Colonic mucosa (tissue), 4 donors: Measurements from ENCODE around the gene PC. TPM values are rescaled to one million over a fixed set of nuclear protein-coding genes. Genes with fewer than 3 reads are reported as not detected.
"Not testable (repeated sequence)": the region's sequence is repeated elsewhere in the genome, so short reads cannot be mapped to it uniquely, and the experiment has no call there.

Source experiments
- DNase-seq: peaks from one replicate; pipeline ENCODE4 v3.0.0-alpha.2; 2020
- H3K27ac ChIP-seq: fragments of 200-600 bp; one replicate; pipeline ENCODE4 v1.8.0; 2021
- H3K27me3 ChIP-seq: fragments of 200-600 bp; one replicate; pipeline ENCODE4 v1.8.0; 2021
- H3K36me3 ChIP-seq: fragments of 200-600 bp; one replicate; pipeline ENCODE4 v1.8.0; 2021
- H3K4me1 ChIP-seq: fragments of 200-600 bp; one replicate; pipeline ENCODE4 v1.8.0; 2021; ENCODE audit warnings: mild to moderate bottlenecking
- H3K4me3 ChIP-seq: fragments of 200-600 bp; one replicate; pipeline ENCODE4 v1.8.0; 2021
- H3K9ac ChIP-seq, 2 donors: one replicate each; pipeline ENCODE4 v1.7.0; 2013; ENCODE audit warnings: control low read depth in 2 of 2, low read depth in 2 of 2, low read length in 2 of 2
- H3K9me3 ChIP-seq: fragments of 200-600 bp; one replicate; pipeline ENCODE4 v1.8.0; 2021
- intact Hi-C: fragments of 100-400 bp; cut with DNase I; formaldehyde crosslinking; loops from one replicate; pipeline ENCODE4 v1.14.1; 2022
- total RNA-seq, 2 donors: library from RNA; stranded (reverse); fragmentation: NEBNext Ultra II Directional in 1 of 2; extraction: Animal tissue kit (Norgen Biotek cat#: 25700) in 1 of 2; gene quantifications; one replicate each; pipeline ENCODE4 v1.2.1, GENCODE V29; 2021
- TF ChIP-seq, protein P1 (sequence below): fragments of 200-600 bp; IDR thresholded peaks from one replicate; pipeline ENCODE4 v1.8.0; 2022; ENCODE audit warnings: antibody characterized with exemption, mild to moderate bottlenecking
- donor health status: healthy.
- donor health status: DM: no; HTN: no; CAD: no.
- donor health status: DM: no; HTN: no; CAD: no.

Gene PC, protein sequence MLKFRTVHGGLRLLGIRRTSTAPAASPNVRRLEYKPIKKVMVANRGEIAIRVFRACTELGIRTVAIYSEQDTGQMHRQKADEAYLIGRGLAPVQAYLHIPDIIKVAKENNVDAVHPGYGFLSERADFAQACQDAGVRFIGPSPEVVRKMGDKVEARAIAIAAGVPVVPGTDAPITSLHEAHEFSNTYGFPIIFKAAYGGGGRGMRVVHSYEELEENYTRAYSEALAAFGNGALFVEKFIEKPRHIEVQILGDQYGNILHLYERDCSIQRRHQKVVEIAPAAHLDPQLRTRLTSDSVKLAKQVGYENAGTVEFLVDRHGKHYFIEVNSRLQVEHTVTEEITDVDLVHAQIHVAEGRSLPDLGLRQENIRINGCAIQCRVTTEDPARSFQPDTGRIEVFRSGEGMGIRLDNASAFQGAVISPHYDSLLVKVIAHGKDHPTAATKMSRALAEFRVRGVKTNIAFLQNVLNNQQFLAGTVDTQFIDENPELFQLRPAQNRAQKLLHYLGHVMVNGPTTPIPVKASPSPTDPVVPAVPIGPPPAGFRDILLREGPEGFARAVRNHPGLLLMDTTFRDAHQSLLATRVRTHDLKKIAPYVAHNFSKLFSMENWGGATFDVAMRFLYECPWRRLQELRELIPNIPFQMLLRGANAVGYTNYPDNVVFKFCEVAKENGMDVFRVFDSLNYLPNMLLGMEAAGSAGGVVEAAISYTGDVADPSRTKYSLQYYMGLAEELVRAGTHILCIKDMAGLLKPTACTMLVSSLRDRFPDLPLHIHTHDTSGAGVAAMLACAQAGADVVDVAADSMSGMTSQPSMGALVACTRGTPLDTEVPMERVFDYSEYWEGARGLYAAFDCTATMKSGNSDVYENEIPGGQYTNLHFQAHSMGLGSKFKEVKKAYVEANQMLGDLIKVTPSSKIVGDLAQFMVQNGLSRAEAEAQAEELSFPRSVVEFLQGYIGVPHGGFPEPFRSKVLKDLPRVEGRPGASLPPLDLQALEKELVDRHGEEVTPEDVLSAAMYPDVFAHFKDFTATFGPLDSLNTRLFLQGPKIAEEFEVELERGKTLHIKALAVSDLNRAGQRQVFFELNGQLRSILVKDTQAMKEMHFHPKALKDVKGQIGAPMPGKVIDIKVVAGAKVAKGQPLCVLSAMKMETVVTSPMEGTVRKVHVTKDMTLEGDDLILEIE
- 10 to 100 TPM; 47.7 to 60.1 TPM for total RNA-seq

DNA sequence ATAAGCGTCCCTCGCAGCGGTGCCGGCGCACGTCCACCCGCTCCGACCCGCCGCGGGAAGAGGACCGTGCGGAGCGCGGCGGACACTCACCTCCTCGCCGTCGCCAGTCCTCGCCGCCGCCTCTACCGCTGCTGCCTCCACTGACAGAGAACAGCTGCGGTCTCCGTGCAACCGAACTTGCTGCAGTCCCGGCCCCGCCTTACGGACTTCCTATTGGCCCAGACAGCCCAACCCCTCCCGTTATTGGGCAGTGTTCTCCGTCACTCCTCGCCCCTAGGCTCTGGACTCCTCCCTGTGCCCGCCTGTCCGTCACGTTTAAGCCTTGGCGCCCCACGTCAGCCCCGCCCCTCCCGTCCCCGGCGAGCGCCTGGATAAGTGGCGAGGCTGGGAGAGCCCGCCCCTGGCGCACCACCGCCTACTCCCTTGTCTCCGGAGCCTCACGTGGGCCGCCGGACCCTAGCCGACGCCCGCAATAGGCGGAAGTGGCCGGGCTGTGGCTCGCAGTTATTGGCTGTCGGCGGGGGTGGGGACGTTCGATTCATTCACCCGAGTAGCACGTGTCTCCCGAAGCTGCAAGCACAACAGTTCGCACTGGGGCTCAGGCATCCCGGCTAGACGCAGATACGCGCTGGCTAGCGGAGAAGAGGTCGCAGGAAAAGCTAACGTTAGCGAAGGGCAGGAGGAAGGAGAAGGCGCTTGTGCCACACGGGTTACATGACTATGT lies at the start of gene PC:
Gene PC (minus strand): TSS at position 152 of the 724 bp plus-strand sequence. CDS start 86,224 bp downstream, outside the sequence.
- Histone ChIP-seq H3K27me3 (no peaks in the 10 kb centered on the region), H3K4me3 (peak within 1 kb of the TSS; percentile 62), H3K9ac (peak within 1 kb of the TSS; percentile 13 to 53), H3K27ac (peak within 1 kb of the TSS; percentile 60), H3K9me3 (no peaks in the 10 kb centered on the region), H3K4me1 (peaks cover 9% of the 10 kb centered on the region), H3K36me3 (no peaks in the 10 kb centered on the region)
- TF ChIP-seq, protein P1, sequence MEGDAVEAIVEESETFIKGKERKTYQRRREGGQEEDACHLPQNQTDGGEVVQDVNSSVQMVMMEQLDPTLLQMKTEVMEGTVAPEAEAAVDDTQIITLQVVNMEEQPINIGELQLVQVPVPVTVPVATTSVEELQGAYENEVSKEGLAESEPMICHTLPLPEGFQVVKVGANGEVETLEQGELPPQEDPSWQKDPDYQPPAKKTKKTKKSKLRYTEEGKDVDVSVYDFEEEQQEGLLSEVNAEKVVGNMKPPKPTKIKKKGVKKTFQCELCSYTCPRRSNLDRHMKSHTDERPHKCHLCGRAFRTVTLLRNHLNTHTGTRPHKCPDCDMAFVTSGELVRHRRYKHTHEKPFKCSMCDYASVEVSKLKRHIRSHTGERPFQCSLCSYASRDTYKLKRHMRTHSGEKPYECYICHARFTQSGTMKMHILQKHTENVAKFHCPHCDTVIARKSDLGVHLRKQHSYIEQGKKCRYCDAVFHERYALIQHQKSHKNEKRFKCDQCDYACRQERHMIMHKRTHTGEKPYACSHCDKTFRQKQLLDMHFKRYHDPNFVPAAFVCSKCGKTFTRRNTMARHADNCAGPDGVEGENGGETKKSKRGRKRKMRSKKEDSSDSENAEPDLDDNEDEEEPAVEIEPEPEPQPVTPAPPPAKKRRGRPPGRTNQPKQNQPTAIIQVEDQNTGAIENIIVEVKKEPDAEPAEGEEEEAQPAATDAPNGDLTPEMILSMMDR = no peak
- intact Hi-C loops = no loop called here
- DNase-seq = peak; percentile 99

DNA sequence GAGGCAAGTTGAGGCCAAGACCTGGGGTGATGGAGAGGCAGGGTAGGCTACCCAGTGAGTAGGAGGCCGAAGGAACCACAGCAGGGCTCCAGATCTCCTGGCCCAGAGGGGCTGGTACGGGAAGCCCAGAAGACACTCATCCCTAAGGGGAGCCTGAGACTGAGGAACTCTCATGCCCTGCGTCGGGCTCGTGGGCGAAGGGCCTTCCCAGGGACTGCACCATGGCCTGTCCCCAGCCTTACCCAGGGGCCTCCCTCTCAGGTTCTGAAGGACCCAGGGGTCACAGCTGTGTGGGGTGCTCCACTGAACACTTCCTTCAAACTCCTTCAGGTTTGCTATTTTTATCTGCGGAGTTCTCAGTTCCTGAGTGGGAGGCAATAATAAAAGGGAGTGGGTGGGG lies 48.9 kb upstream of the PC start:
- intact Hi-C loops = no loop called here
- no peak overlapping the region for H3K9ac ChIP-seq
- no peaks in the 10 kb centered on the region for H3K9me3 ChIP-seq
- H3K27me3 ChIP-seq = no peaks in the 10 kb centered on the region
- H3K4me1 ChIP-seq = no peaks in the 10 kb centered on the region
- H3K36me3 ChIP-seq = no peaks in the 10 kb centered on the region
- H3K27ac ChIP-seq = no peak overlapping the region
- DNase-seq = no peak
- TF ChIP-seq, protein P1 = no peak
- H3K4me3 ChIP-seq = no peak overlapping the region

DNA sequence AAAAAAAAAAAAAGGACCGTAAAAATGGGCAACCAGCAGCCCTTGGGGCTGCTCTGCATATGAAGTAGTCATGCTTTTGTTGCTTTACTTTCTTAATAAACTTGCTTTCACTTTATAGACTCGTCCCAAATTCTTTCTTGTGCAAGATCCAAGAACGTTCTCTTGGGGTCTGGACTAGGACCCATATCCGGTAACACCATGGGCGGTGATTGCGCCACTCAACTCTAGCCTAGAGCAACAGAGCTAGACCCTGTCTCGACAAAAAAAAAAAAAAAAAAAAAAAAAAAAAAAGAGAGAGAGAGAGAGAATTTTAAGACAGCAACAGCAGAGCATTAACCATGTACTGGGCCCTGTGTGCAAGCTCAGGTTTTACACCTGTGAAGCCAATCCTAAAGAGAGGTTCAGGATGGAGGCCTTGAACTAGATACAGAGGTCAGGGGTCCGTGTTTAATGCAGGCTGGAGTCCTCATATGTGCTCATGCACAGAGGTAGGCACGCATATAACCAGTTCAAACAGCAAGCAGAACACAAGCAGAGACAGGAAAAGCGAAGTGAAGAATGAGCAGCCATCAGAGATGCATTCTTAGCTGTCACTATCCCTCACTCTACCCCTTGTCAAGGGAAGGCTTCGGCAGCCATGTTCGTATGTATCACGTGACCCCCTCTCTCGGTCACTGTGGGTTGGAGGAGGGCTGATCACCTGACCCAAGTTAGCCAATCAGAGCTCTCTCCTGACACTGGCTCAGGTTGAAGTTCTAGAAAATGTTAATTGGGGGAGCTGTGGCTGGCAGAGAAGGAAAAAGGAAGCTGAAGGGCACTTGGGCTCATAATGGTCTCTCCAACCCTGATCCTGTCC lies 48.1 kb upstream of the PC start:
- intact Hi-C loops = no loop called here
- H3K4me1 ChIP-seq = no peaks in the 10 kb centered on the region
- TF ChIP-seq, protein P1 = no peak

DNA sequence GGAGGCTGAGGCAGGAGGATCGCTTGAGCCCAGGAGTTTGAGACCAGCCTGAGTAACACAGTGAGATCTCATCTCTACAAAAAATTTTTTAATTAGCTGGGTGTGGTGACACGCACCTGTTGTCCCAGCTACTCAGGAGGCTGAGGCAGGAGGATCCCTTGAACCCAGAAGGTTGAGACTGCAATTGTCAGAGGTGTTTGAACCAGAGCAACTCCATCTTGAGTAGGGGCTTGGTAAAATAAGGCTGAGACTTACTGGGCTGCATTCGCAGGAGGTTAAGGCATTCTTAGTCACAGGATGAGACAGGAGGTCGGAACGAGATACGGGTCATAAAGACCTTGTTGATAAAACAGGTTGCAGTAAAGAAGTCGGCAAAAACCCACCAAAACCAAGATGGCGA lies 47.0 kb upstream of the PC start:
- H3K4me1 ChIP-seq, H3K36me3 ChIP-seq, H3K27ac ChIP-seq, H3K9ac ChIP-seq, intact Hi-C loops, DNase-seq, H3K4me3 ChIP-seq, H3K9me3 ChIP-seq, H3K27me3 ChIP-seq: not testable (repeated sequence)

More for the DNA sequence above, 48.1 kb upstream of the PC start:
- H3K9me3 ChIP-seq = no peaks in the 10 kb centered on the region
- H3K36me3 ChIP-seq = no peaks in the 10 kb centered on the region
- H3K9ac ChIP-seq = no peak overlapping the region
- H3K27me3 ChIP-seq = no peaks in the 10 kb centered on the region
- H3K4me3 ChIP-seq = no peak overlapping the region
- no peak for DNase-seq
- H3K27ac ChIP-seq = no peak overlapping the region

DNA sequence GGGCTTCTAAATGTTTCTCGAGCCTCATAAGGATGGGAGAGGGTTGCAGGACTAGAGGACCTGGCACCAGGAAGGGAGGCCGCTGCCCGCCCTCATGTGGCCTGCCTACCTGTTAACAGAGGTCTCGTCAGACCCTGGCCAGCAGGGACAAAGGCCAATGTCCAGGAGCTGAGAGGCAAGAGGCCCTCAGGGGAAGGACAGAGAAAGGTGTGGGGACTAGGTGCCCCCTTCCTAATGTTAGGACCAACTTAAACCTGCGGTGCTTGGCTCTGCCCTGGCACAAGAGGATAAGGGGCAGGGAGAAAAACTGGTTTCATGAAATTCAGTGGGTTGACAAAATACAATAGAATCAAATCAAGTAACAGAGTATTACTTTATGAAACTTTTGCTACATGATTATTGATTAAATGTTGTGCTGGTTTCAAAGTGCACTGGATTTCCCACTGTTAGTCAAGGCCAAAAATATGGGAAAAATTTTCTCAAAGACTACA lies 44.8 kb upstream of the PC start:
- TF ChIP-seq, protein P1 = no peak
- intact Hi-C loops = no loop called here
- Histone ChIP-seq H3K9me3 (no peaks in the 10 kb centered on the region), H3K9ac (no peak overlapping the region), H3K36me3 (no peaks in the 10 kb centered on the region), H3K4me1 (no peaks in the 10 kb centered on the region), H3K27me3 (no peaks in the 10 kb centered on the region), H3K27ac (no peak overlapping the region), H3K4me3 (no peak overlapping the region)
- no peak for DNase-seq
